SK-N-MC (cell line): ENCODE results near the gene LDHD.

Experiments used
- EZH2 ChIP-seq: fragments of 200-600 bp; sonication (generic); IDR thresholded peaks from one replicate; pipeline ENCODE4 v1.6.1; 2017; ENCODE audit warnings: antibody characterized with exemption
- POLR2AphosphoS5 ChIP-seq: IDR thresholded peaks from 2 replicates; pipeline ENCODE4 v1.6.1; 2012; ENCODE audit warnings: mild to moderate bottlenecking, low read depth, low read length, borderline replicate concordance

DNA sequence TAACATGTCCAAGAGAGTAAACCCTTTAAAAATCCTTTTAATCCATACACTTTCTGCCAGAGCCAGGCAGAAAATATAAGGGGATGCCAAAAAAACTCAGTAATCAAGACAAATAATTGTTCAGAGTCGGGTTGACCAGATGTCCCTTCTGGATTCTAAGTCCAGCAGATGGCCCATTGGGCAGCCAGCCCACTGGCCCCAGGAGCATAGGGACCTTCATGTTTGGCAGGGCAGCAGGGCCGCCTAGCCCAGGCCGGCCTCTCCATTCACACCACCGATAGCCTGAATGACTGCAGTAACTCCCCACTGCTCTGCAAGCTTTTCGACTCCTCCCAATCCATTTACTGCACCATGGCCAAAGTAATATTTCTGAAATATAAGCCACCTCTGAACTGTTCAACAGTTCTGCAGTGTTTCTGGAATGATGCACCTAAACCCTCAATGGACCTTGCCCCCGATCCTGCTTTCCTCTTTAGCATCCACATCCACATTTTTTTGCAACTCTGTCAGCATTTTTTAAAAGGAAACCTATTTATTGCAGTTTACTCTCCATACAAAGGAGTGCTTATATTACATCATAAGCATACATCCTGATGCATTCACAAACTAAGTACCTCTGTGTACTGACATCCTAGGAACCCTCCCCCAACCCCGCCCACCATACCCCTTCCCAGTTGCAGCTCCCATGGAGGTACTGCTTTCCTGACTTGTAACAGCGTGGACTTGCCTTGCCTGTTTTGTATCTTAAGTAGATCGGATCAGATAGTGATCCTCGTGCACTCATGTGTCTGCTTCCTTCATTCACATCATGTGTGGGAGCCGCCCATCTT lies 46.4 kb downstream of the LDHD start:
- TF ChIP-seq EZH2 (no peak), POLR2AphosphoS5 (no peak)
